Choroid plexus epithelial cell (primary cell): ENCODE results near the gene RNH1.

Experiments
- DNase-seq: peaks from one replicate; pipeline ENCODE4 v3.0.0-alpha.2; 2010; ENCODE audit warnings: low read depth
- H3K4me3 ChIP-seq: 2 replicates; pipeline ENCODE4 v1.5.1; 2011; ENCODE audit warnings: low read depth, mild to moderate bottlenecking, control low read depth, low read length, moderate library complexity
- CTCF ChIP-seq: conservative IDR thresholded peaks from 2 replicates; pipeline ENCODE4 v1.5.1; 2011; ENCODE audit warnings: low read depth, mild to moderate bottlenecking, control low read depth, inconsistent platforms, low read length, moderate library complexity

Gene RNH1

GRCh38 chr11:532986-533585, 26.0 kb upstream of the RNH1 start:
- H3K4me3 ChIP-seq = no peak overlapping the region
- no peak for DNase-seq
- no peak for TF ChIP-seq CTCF

- TF ChIP-seq CTCF = no peak
- no peak overlapping the region for H3K4me3 ChIP-seq
- DNase-seq = no peak
Measured at GRCh38 chr11:532527-532985, 25.5 kb upstream of the RNH1 start.

GRCh38 chr11:531919-532526, 25.0 kb upstream of the RNH1 start:
- no peak for DNase-seq
- no peak overlapping the region for H3K4me3 ChIP-seq
- TF ChIP-seq CTCF = no peak

- H3K4me3 ChIP-seq = no peak overlapping the region
- TF ChIP-seq CTCF = no peak
- no peak for DNase-seq
Measured at GRCh38 chr11:530960-531831, 24.2 kb upstream of the RNH1 start.

- no peak for TF ChIP-seq CTCF
- no peak for DNase-seq
- no peak overlapping the region for H3K4me3 ChIP-seq
Measured at GRCh38 chr11:529728-530411, 22.8 kb upstream of the RNH1 start.

GRCh38 chr11:528815-529727, 22.0 kb upstream of the RNH1 start:
- H3K4me3 ChIP-seq = no peak overlapping the region
- TF ChIP-seq CTCF = no peak
- no peak for DNase-seq
